ENCODE data around the gene ABL2. TPM values are rescaled to one million over a fixed set of nuclear protein-coding genes. Genes with fewer than 3 reads are reported as not detected.
"Not testable (repeated sequence)": the region's sequence is repeated elsewhere in the genome, so short reads cannot be mapped to it uniquely, and the experiment has no call there.

ABL2 gene
- total RNA-seq, 1 experiment from 2014 or later, result 38.3 TPM

DNA sequence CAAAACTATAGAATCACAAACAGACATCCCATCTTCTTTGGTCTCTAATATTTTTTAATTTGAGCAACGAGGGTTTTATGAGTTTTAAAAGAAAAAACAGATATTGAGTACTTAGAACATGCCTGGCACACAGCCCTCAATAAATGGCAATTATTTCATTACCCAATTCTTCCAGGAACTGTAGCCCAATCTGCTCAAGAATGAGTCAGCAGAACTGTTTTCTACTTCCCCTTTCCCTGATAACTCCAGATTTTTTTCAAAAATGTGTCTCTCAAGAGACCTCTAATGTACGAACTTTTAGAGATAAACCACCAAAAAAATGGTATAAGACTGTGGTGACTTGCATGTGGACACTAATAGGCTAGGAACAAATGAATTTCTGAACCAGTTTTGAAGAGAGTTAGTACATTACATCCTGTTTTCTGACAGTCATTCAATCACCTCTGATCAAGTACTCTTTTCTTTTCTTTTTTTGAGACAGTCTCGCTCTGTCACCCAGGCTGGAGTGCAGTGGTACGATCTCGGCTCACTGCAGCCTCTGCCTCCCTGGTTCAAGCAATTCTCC is 11.5 kb downstream of the ABL2 start:
- no TSS peak for BruUV-seq (replicated peaks)
- no peak for DNase-seq (ENCODE audit: low read depth, low spot score)
- intact Hi-C loops (cut with micrococcal nuclease; ENCODE audit: unreplicated experiment) (no loop called here), in situ Hi-C loops (cut with HindIII; ENCODE audit: low pct_unique_long_range_greater_than_20kb, low sequenced_read_pairs) (no loop called here)
- Histone ChIP-seq H3K27ac (ENCODE audit: low read length) (no peak overlapping the region), H3K36me3 (ENCODE audit: control insufficient read depth, insufficient read depth, low read length) (no peaks in the 10 kb centered on the region), H3K9me3 (ENCODE audit: control insufficient read depth, insufficient read depth, low read depth, low read length) (no peaks in the 10 kb centered on the region), H3K4me3 (ENCODE audit: low read depth in 2 of 2, low read length in 2 of 2) (no peak overlapping the region), H3K27me3 (ENCODE audit: control insufficient read depth, insufficient read depth, low read length) (no peaks in the 10 kb centered on the region), H3K4me1 (ENCODE audit: control insufficient read depth, insufficient read depth, low read length) (no peaks in the 10 kb centered on the region)
- no peak for TF ChIP-seq TCF7L2 (IDR thresholded peaks at IDR 0.05; ENCODE audit: low read depth, low read length)
- TF ChIP-seq, protein P1, sequence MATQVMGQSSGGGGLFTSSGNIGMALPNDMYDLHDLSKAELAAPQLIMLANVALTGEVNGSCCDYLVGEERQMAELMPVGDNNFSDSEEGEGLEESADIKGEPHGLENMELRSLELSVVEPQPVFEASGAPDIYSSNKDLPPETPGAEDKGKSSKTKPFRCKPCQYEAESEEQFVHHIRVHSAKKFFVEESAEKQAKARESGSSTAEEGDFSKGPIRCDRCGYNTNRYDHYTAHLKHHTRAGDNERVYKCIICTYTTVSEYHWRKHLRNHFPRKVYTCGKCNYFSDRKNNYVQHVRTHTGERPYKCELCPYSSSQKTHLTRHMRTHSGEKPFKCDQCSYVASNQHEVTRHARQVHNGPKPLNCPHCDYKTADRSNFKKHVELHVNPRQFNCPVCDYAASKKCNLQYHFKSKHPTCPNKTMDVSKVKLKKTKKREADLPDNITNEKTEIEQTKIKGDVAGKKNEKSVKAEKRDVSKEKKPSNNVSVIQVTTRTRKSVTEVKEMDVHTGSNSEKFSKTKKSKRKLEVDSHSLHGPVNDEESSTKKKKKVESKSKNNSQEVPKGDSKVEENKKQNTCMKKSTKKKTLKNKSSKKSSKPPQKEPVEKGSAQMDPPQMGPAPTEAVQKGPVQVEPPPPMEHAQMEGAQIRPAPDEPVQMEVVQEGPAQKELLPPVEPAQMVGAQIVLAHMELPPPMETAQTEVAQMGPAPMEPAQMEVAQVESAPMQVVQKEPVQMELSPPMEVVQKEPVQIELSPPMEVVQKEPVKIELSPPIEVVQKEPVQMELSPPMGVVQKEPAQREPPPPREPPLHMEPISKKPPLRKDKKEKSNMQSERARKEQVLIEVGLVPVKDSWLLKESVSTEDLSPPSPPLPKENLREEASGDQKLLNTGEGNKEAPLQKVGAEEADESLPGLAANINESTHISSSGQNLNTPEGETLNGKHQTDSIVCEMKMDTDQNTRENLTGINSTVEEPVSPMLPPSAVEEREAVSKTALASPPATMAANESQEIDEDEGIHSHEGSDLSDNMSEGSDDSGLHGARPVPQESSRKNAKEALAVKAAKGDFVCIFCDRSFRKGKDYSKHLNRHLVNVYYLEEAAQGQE (IDR thresholded peaks at IDR 0.05; ENCODE audit: insufficient read depth in 1 of 2, low read depth in 2 of 2, low read length in 1 of 2), result no peak
- no peak for TF ChIP-seq POLR2AphosphoS5 (IDR thresholded peaks at IDR 0.05; ENCODE audit: low read depth, low read length)
- no peak for TF ChIP-seq SIN3A (IDR thresholded peaks at IDR 0.05; ENCODE audit: borderline replicate concordance, insufficient read depth, low read depth, low read length)
- TF ChIP-seq, protein P2, sequence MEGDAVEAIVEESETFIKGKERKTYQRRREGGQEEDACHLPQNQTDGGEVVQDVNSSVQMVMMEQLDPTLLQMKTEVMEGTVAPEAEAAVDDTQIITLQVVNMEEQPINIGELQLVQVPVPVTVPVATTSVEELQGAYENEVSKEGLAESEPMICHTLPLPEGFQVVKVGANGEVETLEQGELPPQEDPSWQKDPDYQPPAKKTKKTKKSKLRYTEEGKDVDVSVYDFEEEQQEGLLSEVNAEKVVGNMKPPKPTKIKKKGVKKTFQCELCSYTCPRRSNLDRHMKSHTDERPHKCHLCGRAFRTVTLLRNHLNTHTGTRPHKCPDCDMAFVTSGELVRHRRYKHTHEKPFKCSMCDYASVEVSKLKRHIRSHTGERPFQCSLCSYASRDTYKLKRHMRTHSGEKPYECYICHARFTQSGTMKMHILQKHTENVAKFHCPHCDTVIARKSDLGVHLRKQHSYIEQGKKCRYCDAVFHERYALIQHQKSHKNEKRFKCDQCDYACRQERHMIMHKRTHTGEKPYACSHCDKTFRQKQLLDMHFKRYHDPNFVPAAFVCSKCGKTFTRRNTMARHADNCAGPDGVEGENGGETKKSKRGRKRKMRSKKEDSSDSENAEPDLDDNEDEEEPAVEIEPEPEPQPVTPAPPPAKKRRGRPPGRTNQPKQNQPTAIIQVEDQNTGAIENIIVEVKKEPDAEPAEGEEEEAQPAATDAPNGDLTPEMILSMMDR (IDR thresholded peaks at IDR 0.05), result no peak
- ChIA-PET CTCF (no interaction called here), POLR2A (no interaction called here)
- no peak for ATAC-seq

DNA sequence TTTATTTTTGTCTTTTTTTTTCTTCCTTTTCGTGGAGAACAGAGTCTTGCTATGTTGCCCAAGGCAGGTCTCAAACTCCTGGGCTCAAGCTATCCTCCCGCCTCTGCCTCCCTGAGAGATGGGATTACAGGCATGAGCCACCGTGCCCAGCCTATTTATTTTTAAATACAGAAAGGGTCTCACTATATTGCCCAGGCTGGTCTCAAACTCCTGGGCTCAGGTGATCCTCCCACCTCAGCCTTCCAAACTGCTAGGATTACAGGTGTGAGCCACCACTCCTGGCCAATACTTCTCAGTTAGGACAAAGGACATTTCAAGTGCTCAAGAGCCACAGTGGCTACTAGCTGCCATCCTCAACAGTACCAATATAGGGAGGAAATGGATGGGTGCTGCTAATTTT is 16.2 kb downstream of the ABL2 start:
- H3K4me3 ChIP-seq (ENCODE audit: low read depth in 2 of 2, low read length in 2 of 2); H3K36me3 ChIP-seq (ENCODE audit: control insufficient read depth, insufficient read depth, low read length); in situ Hi-C loops (cut with HindIII; ENCODE audit: low pct_unique_long_range_greater_than_20kb, low sequenced_read_pairs); ATAC-seq; H3K27ac ChIP-seq (ENCODE audit: low read length); BruUV-seq (replicated peaks); DNase-seq (ENCODE audit: low read depth, low spot score); H3K9me3 ChIP-seq (ENCODE audit: control insufficient read depth, insufficient read depth, low read depth, low read length); H3K4me1 ChIP-seq (ENCODE audit: control insufficient read depth, insufficient read depth, low read length); H3K27me3 ChIP-seq (ENCODE audit: control insufficient read depth, insufficient read depth, low read length); intact Hi-C loops (cut with micrococcal nuclease; ENCODE audit: unreplicated experiment); POLR2A ChIA-PET: not testable (repeated sequence)
- CTCF ChIA-PET, result interaction anchor here (0.6 kb wide), 1 partner anchor 11 kb away, joined by 4 read pairs; no protein-coding TSS in a partner anchor

DNA sequence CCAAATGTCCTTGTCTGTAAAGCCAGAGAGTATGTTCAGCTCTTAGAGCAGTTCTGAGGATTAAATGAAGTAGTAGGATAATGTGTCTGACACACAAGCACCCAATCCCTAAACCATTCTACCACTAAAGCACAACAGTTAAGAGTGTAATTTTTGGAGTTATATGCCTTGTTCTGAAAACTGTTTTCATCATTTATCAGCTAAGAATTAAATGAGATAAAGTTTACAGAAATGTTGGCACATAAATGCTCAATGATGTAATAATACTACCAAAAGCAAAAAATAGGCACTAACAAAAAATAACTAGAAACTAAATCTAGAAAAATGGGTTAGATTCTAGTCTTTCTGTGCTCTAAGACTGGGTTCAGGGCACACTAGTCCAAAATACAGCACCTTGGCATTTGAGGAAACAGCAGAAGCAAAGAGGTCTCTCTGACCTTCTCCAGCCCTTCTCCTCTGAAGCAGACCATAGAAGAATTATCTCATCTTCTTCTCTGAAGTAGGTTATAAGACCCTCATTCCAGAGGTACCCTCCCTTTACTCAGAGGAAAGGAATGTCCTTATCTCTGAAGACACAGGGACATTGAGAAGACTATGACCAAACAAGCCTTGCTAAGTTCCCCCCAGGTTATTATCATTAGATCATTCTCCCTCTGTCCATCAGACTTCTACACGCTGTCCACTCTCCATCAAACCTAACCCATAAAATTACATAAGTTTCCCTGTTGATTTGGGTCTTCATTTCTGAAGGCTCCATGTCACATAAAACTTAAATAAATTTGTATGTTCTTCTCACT is 20.6 kb downstream of the ABL2 start:
- no peak for ATAC-seq
- POLR2A ChIA-PET, result no interaction called here
- H3K4me1 ChIP-seq (ENCODE audit: control insufficient read depth, insufficient read depth, low read length), result no peaks in the 10 kb centered on the region
- H3K9me3 ChIP-seq (ENCODE audit: control insufficient read depth, insufficient read depth, low read depth, low read length), result no peaks in the 10 kb centered on the region
- DNase-seq (ENCODE audit: low read depth, low spot score), result no peak
- no peaks in the 10 kb centered on the region for H3K27me3 ChIP-seq (ENCODE audit: control insufficient read depth, insufficient read depth, low read length)
- H3K27ac ChIP-seq (ENCODE audit: low read length), result no peak overlapping the region
- in situ Hi-C loops (cut with HindIII; ENCODE audit: low pct_unique_long_range_greater_than_20kb, low sequenced_read_pairs) (no loop called here), intact Hi-C loops (cut with micrococcal nuclease; ENCODE audit: unreplicated experiment) (no loop called here)
- CTCF ChIA-PET, result no interaction called here
- H3K36me3 ChIP-seq (ENCODE audit: control insufficient read depth, insufficient read depth, low read length), result no peaks in the 10 kb centered on the region
- H3K4me3 ChIP-seq (ENCODE audit: low read depth in 2 of 2, low read length in 2 of 2), result no peak overlapping the region
- BruUV-seq (replicated peaks), result no TSS peak
- TF ChIP-seq TCF7L2 (IDR thresholded peaks at IDR 0.05; ENCODE audit: low read depth, low read length) (no peak), POLR2AphosphoS5 (IDR thresholded peaks at IDR 0.05; ENCODE audit: low read depth, low read length) (no peak), SIN3A (IDR thresholded peaks at IDR 0.05; ENCODE audit: borderline replicate concordance, insufficient read depth, low read depth, low read length) (no peak)
- TF ChIP-seq, protein P1 (IDR thresholded peaks at IDR 0.05; ENCODE audit: insufficient read depth in 1 of 2, low read depth in 2 of 2, low read length in 1 of 2), result no peak
- TF ChIP-seq, protein P2 (IDR thresholded peaks at IDR 0.05), result no peak

Data from Panc1 (cell line).